ENCODE data around the gene THADA.
A peak's percentile ranks its signal among the peaks of the same experiment; 100 is the strongest.
"Not testable (repeated sequence)": the region's sequence is repeated elsewhere in the genome, so short reads cannot be mapped to it uniquely, and the experiment has no call there.

Gene THADA

GRCh38 chr2:43297740-43298139, 298.1 kb downstream of the THADA start:
- DNase-seq = not testable (repeated sequence)

- DNase-seq = no peak
These were observed 300.8 kb downstream of the THADA start for GRCh38 chr2:43294973-43295603.

DNA sequence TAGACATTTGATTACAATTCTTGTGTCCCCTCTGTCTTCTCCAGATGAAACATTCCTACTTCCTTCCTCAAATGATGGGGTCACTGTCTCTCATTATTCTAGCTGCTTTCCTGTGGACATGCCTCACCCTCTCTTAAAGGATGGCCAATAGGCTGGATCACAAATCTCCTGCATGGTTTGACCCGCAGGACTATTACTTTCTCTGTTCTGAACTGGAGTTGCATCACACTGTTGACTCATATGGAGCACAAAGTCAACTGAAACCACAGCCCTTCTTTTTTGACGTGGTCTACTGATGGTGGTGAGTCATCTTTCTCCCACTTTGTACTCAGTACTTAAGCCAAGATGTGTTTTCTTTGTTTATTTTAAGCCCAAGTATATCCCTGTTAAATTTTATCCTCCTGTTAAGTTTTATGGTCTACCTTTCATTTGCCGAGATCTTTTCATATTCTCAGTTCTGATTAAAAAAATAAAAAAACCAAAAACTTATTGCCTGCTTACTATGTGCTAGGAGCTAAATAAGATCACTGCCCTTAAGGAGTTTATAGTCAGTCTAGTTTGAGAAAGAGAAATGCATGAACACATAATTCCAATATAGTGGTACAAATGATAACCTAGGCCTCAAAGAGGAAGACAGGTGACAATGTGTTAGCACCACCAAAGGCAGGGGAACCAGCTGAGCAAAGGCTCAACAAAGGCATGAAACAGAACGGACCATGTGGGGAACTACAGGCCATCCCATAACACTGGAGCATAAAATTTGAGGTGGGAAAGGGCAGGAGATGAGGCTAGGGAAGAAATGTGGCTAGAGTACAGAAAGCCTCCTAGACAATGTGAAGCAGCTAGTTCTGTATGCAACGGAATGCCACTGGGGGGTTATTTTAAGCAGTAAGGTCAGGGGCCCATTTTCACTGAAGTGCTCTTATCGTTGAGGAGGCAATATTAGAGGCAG, 301.8 kb downstream of the THADA start:
- no peak for DNase-seq

- no peak for DNase-seq
These were observed 302.7 kb downstream of the THADA start for GRCh38 chr2:43292851-43293743.

DNA sequence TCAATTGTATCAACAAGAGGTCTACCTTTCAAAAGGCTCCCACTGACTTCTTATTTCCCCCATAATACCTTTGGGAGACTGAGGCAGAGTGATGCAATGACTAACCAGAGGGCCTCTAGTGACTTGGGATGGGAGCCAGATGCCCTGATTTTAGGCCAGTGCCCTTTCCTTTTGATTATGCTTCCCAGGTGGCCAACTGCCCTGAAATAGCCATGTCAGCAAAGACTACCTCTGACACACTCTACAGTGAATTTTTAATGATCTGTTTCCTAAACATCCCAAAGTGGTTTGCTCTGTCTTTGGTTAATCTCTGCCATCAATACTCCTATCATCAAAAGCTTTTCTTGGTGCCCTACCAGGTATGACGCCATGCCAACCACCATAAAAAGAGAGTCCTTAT, 303.5 kb downstream of the THADA start:
- no peak for DNase-seq

DNA sequence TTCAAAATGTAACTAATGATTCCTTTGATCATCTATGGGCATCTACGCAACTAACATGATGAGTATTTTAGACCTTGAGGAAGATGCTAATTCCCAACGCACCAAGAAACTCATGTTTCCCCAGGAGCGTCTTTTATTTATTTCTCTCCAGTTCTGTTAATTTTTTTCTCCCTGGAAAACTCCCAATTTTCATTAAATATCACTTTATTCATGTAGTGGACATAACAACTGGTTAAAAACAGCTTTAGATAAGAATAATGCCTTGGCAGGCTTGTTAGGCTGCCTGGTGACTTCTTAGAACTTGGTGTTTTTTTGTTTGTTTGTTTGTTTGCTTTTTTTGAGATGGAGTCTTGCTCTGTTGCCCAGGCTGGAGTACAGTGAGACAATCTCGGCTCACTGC, 306.5 kb downstream of the THADA start:
- DNase-seq = no peak

- DNase-seq = no peak
These were observed 307.2 kb downstream of the THADA start for GRCh38 chr2:43288417-43289305.

- DNase-seq = no peak
These were observed 309.9 kb downstream of the THADA start for GRCh38 chr2:43285987-43286386.

DNA sequence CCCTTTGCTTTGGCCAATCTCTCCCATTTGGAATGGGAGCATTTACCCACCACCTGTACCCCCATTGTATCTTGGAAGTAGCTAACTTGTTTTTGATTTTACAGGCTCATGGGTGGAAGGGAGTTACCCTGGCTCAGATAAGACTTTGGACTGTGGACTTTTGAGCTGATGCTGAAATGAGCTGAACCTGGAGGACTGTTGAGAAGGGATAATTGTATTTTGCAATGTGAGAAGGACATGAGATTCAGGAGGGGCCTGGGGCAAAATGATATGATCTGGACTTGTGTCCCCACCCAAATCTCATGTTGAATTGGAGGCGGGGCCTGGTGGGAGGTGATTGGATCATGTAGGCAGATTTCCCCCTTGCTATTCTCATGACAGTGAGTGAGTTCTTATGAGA, 310.9 kb downstream of the THADA start:
- DNase-seq = no peak

DNA sequence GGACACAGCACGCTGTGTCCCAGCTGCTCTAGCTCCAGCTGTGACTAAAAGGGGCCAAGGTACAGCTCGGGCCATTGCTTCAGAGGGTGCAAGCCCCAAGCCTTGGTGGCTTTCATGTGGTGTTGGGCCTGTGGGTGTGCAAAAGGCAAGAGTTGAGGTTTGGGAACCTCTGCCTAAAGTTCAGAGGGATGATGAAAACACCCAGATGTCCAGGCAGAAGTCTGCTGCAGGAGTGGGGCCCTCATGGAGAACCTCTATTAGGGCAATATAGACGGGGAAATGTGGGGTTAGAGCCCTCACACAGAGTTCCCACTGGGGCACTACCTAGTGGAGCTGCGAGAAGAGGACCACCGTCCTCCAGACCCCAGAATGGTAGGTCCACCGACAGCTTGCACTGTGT, 311.5 kb downstream of the THADA start:
- DNase-seq = not testable (repeated sequence)

GRCh38 chr2:43280994-43281393, 314.8 kb downstream of the THADA start:
- DNase-seq = no peak

GRCh38 chr2:43279317-43279840, 316.5 kb downstream of the THADA start:
- no peak for DNase-seq

DNA sequence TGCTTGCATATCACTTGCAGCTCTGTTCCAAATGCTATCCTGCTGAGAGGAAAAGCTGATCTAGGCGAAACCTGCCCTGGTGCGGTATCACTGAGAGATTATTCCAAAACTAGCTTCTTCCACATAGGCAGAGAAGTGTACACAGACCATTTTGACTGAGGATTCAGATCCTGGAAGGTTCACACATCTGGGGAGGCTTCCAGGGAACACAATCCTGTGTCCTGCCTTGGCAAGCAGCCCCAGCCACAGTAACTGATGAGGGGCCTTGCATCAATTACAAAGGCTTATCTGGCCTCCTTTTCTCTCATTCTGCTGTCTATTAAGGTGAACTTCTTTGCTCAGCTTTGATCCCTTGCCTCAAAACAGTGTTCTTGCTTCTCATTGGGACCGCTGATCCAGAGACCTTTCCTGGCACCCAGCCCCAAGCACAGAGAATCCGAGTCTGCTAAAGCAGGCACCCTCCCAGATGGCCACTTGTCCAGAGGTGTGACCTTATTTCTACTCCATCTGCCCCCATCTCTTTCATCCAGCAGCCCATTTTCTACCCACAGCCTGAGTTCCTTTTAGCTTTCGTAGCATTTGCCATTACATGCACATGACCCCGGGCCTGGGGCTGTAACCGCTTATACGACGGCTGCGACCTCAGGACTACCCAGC, 317.1 kb downstream of the THADA start:
- no peak for DNase-seq

GRCh38 chr2:43276962-43277391, 318.9 kb downstream of the THADA start:
- peak; percentile 32 for DNase-seq

DNA sequence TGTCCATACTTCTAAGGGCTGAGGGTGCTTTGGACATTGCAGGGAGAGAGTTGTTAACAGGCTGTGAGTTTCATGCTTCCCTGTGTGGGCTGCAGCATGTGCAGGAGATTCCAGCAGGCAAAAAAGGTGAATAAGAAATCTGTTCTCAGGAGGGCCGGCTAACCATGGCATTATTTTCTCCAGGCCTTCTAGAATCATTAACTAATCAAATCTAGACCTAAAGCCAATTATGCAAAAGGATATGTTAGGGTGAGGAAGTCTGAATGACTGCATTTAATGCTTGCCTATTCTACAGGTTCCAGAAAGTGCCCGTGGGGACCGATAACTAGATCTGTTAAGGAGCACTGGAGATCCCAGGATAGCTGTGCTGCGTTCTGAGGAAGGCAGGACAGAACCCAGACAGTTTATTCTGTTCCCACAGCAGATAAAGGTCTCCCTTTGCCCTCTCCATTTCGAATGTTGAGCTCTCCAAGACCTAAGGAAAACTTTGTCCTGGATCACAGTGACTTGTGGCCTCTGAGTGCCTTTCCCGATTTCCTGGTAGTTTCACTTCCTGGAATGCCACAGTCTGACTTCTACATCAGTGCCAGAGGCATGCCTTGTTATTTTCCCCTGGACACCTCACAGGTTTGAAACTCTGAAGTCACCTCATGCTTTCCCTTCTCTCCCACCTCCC, 319.4 kb downstream of the THADA start:
- peak; percentile 36 for DNase-seq

- no peak for DNase-seq
These were observed 321.1 kb downstream of the THADA start for GRCh38 chr2:43274721-43275120.

- no peak for DNase-seq
These were observed 321.8 kb downstream of the THADA start for GRCh38 chr2:43274055-43274454.

DNA sequence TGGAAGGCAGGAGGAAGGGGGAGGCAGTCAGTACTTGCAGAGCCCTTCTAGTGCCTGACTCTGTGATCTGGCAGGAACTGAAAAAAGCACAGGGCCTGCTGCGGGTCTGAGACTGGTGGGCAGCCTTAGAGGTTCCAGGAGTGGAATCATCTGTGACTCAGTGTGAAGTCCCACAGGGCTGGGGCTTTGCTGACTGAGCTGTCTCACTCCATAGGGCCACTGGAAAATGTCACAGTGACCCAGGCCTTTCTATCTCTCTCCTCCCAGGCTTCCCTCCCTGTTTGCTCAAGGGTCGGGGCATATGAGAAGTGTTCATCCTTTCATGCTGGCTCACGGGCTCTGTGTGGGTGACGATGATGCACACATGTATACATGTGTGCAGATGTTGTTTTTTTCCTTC, 322.3 kb downstream of the THADA start:
- DNase-seq = no peak

DNA sequence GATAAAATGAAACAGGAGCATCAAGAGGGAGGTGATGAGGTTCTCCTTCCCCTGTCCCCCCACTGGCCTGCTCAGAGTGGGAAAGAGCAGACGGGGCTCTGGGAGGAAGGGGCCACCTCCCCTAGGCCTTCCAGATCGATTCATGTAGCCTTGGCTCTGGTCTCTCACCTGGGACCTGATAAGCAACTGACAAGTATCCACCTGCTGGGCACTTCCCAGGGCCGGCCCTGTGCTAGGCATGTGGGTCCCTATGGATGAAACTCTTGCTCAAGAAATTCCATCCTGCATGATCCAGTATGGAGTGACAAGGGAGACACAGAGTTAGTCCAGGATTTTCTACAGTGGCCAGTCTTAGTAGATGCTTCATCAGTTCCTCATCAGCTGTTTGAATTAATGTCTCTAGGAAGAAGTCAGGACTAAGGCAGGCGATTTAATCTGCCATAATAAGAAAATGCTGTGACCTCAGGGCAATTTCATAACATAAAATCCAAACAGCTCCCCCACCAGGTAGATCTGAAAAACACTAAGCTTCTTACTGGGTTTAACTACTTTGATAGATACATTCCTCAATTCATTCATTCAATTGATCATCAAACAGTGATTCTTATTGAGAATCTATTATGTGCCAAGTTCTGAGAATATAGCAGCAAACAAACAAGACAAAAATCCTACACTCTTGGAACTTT, 324.8 kb downstream of the THADA start:
- DNase-seq = no peak

DNA sequence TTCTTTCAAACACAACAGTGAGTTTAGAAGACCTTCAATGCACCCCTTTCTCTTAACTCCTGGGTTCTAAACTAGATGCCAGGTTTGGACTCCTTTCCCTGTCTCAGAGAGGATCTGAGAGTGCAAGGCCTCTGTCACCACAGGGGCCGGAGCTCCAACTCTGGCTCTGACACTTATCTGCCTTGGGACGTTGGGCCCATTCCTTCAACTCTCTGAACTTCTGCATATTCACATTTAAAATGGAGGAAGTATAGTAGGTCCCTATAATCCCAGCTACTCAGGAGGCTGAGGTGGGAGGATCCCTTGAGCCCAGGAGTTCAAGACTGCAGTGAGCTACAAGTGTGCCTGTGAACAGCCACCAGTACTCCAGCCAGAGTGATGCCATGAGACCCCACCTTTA, 325.4 kb downstream of the THADA start:
- DNase-seq = no peak
